ENCODE results near the gene CYP2S1.

The CYP2S1 gene

DNA sequence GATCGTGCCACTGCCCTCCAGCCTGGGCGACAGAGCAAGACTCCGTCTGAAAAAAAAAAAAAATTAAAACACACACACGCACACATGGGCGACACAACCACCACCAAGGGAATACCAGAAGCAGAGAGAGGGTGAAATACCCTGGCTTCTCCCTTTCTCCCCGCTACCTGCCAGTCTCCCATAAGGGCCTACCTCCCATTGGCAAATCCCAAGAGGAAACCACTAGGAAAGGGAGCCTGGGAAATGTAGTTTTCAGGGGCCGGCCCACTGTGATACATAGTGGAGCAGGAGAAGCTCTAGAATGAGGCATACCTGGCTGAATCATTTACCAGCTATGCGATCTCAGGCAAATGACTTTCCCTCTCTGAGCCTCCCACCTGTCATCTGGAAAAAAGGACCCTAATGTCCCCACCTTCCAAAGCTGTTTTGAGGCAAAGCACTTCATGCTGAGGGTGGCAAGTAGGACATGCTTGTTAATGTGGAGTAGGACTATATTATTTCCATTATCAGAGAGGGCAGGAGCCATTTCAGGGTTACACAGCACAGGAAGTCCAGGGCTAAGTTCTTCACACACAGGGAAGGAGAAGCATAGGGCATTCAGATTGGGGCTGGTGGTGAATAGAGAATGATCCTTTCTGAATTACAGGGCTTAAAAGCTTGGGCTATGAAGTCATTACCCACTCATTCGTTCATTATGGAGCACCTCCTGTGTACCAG, 56.8 kb downstream of the CYP2S1 start:
- TF ChIP-seq, protein P1, sequence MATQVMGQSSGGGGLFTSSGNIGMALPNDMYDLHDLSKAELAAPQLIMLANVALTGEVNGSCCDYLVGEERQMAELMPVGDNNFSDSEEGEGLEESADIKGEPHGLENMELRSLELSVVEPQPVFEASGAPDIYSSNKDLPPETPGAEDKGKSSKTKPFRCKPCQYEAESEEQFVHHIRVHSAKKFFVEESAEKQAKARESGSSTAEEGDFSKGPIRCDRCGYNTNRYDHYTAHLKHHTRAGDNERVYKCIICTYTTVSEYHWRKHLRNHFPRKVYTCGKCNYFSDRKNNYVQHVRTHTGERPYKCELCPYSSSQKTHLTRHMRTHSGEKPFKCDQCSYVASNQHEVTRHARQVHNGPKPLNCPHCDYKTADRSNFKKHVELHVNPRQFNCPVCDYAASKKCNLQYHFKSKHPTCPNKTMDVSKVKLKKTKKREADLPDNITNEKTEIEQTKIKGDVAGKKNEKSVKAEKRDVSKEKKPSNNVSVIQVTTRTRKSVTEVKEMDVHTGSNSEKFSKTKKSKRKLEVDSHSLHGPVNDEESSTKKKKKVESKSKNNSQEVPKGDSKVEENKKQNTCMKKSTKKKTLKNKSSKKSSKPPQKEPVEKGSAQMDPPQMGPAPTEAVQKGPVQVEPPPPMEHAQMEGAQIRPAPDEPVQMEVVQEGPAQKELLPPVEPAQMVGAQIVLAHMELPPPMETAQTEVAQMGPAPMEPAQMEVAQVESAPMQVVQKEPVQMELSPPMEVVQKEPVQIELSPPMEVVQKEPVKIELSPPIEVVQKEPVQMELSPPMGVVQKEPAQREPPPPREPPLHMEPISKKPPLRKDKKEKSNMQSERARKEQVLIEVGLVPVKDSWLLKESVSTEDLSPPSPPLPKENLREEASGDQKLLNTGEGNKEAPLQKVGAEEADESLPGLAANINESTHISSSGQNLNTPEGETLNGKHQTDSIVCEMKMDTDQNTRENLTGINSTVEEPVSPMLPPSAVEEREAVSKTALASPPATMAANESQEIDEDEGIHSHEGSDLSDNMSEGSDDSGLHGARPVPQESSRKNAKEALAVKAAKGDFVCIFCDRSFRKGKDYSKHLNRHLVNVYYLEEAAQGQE (IDR thresholded peaks at IDR 0.05; ENCODE audit: insufficient replicate concordance, low read depth): no peak
- TF ChIP-seq GABPA (IDR thresholded peaks at IDR 0.05; ENCODE audit: low read depth): no peak
- no peak for TF ChIP-seq SPI1 (IDR thresholded peaks at IDR 0.05; ENCODE audit: borderline replicate concordance, low read depth)
- TF ChIP-seq, protein P2, sequence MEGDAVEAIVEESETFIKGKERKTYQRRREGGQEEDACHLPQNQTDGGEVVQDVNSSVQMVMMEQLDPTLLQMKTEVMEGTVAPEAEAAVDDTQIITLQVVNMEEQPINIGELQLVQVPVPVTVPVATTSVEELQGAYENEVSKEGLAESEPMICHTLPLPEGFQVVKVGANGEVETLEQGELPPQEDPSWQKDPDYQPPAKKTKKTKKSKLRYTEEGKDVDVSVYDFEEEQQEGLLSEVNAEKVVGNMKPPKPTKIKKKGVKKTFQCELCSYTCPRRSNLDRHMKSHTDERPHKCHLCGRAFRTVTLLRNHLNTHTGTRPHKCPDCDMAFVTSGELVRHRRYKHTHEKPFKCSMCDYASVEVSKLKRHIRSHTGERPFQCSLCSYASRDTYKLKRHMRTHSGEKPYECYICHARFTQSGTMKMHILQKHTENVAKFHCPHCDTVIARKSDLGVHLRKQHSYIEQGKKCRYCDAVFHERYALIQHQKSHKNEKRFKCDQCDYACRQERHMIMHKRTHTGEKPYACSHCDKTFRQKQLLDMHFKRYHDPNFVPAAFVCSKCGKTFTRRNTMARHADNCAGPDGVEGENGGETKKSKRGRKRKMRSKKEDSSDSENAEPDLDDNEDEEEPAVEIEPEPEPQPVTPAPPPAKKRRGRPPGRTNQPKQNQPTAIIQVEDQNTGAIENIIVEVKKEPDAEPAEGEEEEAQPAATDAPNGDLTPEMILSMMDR (IDR thresholded peaks at IDR 0.05; ENCODE audit: insufficient read depth, low read length): no peak
- TF ChIP-seq POLR2AphosphoS5 (IDR thresholded peaks at IDR 0.05; ENCODE audit: low read depth): no peak

DNA sequence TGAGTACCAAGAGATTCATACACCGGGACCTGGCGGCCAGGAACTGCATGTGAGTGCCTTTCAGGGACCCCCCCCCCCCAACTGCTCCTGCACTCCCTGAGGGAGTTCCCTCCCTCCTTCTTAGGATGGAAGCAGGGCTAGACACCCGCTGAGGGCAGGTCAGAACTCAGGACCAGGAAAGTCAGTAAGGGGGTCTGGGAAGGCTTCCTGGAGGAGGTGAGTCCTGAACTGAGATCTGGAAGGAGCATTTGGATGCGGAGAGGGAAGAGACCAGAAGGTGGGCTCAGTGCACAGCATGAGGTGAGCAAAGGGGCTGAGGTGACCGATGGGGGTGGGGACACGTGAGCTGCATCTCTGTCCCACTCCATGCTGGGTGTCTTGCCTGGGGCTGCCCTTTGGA, 60.6 kb downstream of the CYP2S1 start:
- no peak for TF ChIP-seq POLR2AphosphoS5 (IDR thresholded peaks at IDR 0.05; ENCODE audit: low read depth)
- no peak for TF ChIP-seq GABPA (IDR thresholded peaks at IDR 0.05; ENCODE audit: low read depth)
- H3K4me3 ChIP-seq (replicated peaks; ENCODE audit: insufficient read depth, low read length): no peak overlapping the region
- H3K27ac ChIP-seq (replicated peaks): no peak overlapping the region
- H3K27me3 ChIP-seq (ENCODE audit: insufficient read depth, poor library complexity, severe bottlenecking): peaks cover 3% of the 10 kb centered on the region
- no peak for DNase-seq (ENCODE audit: low read depth in 1 of 2, low spot score in 1 of 2)

More for the DNA sequence above, 56.8 kb downstream of the CYP2S1 start:
- no peaks in the 10 kb centered on the region for H3K27me3 ChIP-seq (ENCODE audit: insufficient read depth, poor library complexity, severe bottlenecking)
- H3K4me3 ChIP-seq (replicated peaks; ENCODE audit: insufficient read depth, low read length): no peak overlapping the region
- no peak overlapping the region for H3K27ac ChIP-seq (replicated peaks)
- no peak for DNase-seq (ENCODE audit: low read depth in 1 of 2, low spot score in 1 of 2)

DNA sequence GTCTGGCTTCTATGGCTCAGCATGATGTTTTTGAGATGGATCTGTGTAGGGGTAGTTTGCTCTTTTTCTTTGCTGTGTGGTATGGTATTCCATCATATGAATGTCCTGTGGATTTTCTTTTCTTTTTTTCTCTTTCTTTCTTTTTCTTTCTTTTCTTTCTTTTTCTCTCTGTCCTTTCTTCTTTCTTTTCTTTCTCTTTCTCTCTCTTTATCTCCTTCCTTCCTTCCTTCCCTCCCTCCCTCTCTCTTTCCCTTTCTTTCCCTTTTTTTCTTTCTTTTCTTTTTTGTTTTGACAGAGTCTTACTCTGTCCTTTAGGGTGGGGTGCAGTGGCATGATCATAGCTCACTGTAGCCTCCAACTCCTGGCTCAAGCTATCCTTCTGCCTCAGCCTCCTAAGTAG, 62.2 kb downstream of the CYP2S1 start:
- H3K27me3 ChIP-seq (ENCODE audit: insufficient read depth, poor library complexity, severe bottlenecking): peaks cover 3% of the 10 kb centered on the region
- TF ChIP-seq, protein P1 (IDR thresholded peaks at IDR 0.05; ENCODE audit: insufficient replicate concordance, low read depth): no peak
- no peak for TF ChIP-seq GABPA (IDR thresholded peaks at IDR 0.05; ENCODE audit: low read depth)
- no peak for TF ChIP-seq POLR2AphosphoS5 (IDR thresholded peaks at IDR 0.05; ENCODE audit: low read depth)
- TF ChIP-seq SPI1 (IDR thresholded peaks at IDR 0.05; ENCODE audit: borderline replicate concordance, low read depth): no peak
- TF ChIP-seq, protein P2 (IDR thresholded peaks at IDR 0.05; ENCODE audit: insufficient read depth, low read length): no peak
- no peak for DNase-seq (ENCODE audit: low read depth in 1 of 2, low spot score in 1 of 2)

More for the DNA sequence above, 62.2 kb downstream of the CYP2S1 start:
- Histone ChIP-seq H3K27ac (replicated peaks) (no peak overlapping the region), H3K4me3 (replicated peaks; ENCODE audit: insufficient read depth, low read length) (no peak overlapping the region)
